ENCODE measurements around the gene WDR1. TPM values are rescaled to one million over a fixed set of nuclear protein-coding genes. Genes with fewer than 3 reads are reported as not detected.

The WDR1 gene
- total RNA-seq, 1 donor from 2014 or later = 264 TPM

- no peak for ATAC-seq
- intact Hi-C loops (cut with DNase I) = no loop called here
These were observed 12.2 kb downstream of the WDR1 start for GRCh38 chr4:10104211-10104990.

GRCh38 chr4:10102474-10103332, 13.9 kb downstream of the WDR1 start:
- DNase-seq (ENCODE audit: low spot score) = no peak
- intact Hi-C loops (cut with DNase I) = no loop called here
- ATAC-seq = no peak

More at GRCh38 chr4:10104211-10104990, 12.2 kb downstream of the WDR1 start:
- no peak for DNase-seq (ENCODE audit: low spot score)

GRCh38 chr4:10101671-10102473, 14.7 kb downstream of the WDR1 start:
- ATAC-seq (no peak), DNase-seq (ENCODE audit: low spot score) (no peak)
- intact Hi-C loops (cut with DNase I) = loop anchor here (1.0 kb wide), 1 partner anchor 47 kb away; no protein-coding TSS in a partner anchor

GRCh38 chr4:10100734-10101216, 15.8 kb downstream of the WDR1 start:
- DNase-seq (ENCODE audit: low spot score) (peak; percentile 75), ATAC-seq (peak; percentile 20)
- intact Hi-C loops (cut with DNase I) = loop anchor here (1.0 kb wide), 1 partner anchor 45 kb away; no protein-coding TSS in a partner anchor

- intact Hi-C loops (cut with DNase I) = no loop called here
- DNase-seq (ENCODE audit: low spot score) (no peak), ATAC-seq (no peak)
These were observed 16.9 kb downstream of the WDR1 start for GRCh38 chr4:10099499-10100325.

- no peak for DNase-seq (ENCODE audit: low spot score)
- intact Hi-C loops (cut with DNase I) = no loop called here
- ATAC-seq = no peak
These were observed 17.8 kb downstream of the WDR1 start for GRCh38 chr4:10098780-10099160.

- DNase-seq (ENCODE audit: low spot score) = no peak
- no peak for ATAC-seq
- intact Hi-C loops (cut with DNase I) = no loop called here
These were observed 18.5 kb downstream of the WDR1 start for GRCh38 chr4:10097906-10098779.

GRCh38 chr4:10096978-10097335, 19.6 kb downstream of the WDR1 start:
- no peak for DNase-seq (ENCODE audit: low spot score)
- intact Hi-C loops (cut with DNase I) = no loop called here
- no peak for ATAC-seq

- DNase-seq (ENCODE audit: low spot score) (peak; percentile 76), ATAC-seq (peak; percentile 75)
- intact Hi-C loops (cut with DNase I) = no loop called here
These were observed 20.2 kb downstream of the WDR1 start for GRCh38 chr4:10096201-10096977.

- DNase-seq (ENCODE audit: low spot score) (no peak), ATAC-seq (no peak)
- intact Hi-C loops (cut with DNase I) = no loop called here
These were observed 21.2 kb downstream of the WDR1 start for GRCh38 chr4:10095296-10095991.

GRCh38 chr4:10094841-10095240, 21.8 kb downstream of the WDR1 start:
- DNase-seq (ENCODE audit: low spot score) (no peak), ATAC-seq (no peak)
- intact Hi-C loops (cut with DNase I) = no loop called here

- DNase-seq (ENCODE audit: low spot score) = no peak
- intact Hi-C loops (cut with DNase I) = no loop called here
- ATAC-seq = peak; percentile 25
These were observed 22.6 kb downstream of the WDR1 start for GRCh38 chr4:10093801-10094552.

GRCh38 chr4:10093271-10093621, 23.4 kb downstream of the WDR1 start:
- intact Hi-C loops (cut with DNase I) = no loop called here

GRCh38 chr4:10092481-10093270, 23.9 kb downstream of the WDR1 start:
- ATAC-seq (no peak), DNase-seq (ENCODE audit: low spot score) (no peak)
- intact Hi-C loops (cut with DNase I) = no loop called here

More at GRCh38 chr4:10093271-10093621, 23.4 kb downstream of the WDR1 start:
- no peak for ATAC-seq
- no peak for DNase-seq (ENCODE audit: low spot score)

Data from sciatic nerve (tissue), 2 donors.